22Rv1 (cell line): ENCODE results near the gene UBALD2.
A peak's percentile ranks its signal among the peaks of the same experiment; 100 is the strongest.
"Not testable (repeated sequence)": the region's sequence is repeated elsewhere in the genome, so short reads cannot be mapped to it uniquely, and the experiment has no call there.

Experiments
- H3K27ac ChIP-seq: fragments of 450-650 bp; 2 replicates; pipeline ENCODE4 v1.5.1; 2017
- CTCF ChIP-seq: fragments of 450-650 bp; IDR thresholded peaks from 2 replicates; pipeline ENCODE4 v1.5.1; 2017; ENCODE audit warnings: mild to moderate bottlenecking
- ZFX ChIP-seq: fragments of 450-650 bp; IDR thresholded peaks from 2 replicates; pipeline ENCODE4 v1.6.1; 2017; ENCODE audit warnings: antibody characterized with exemption, borderline replicate concordance

The UBALD2 gene

GRCh38 chr17:76254275-76254674, 10.9 kb upstream of the UBALD2 start:
- TF ChIP-seq ZFX: no peak
- TF ChIP-seq CTCF: no peak
- no peak overlapping the region for H3K27ac ChIP-seq

GRCh38 chr17:76255801-76256429, 9.2 kb upstream of the UBALD2 start:
- TF ChIP-seq CTCF (no peak), ZFX (no peak)
- H3K27ac ChIP-seq: no peak overlapping the region

- not testable (repeated sequence) for H3K27ac ChIP-seq
These were observed 8.6 kb upstream of the UBALD2 start for GRCh38 chr17:76256430-76257050.

GRCh38 chr17:76260220-76260619, 4.9 kb upstream of the UBALD2 start:
- TF ChIP-seq ZFX: no peak
- TF ChIP-seq CTCF: no peak
- peak overlapping the region; percentile 65; the same call in 1 of the 2 replicates for H3K27ac ChIP-seq

- TF ChIP-seq ZFX: no peak
- TF ChIP-seq CTCF: no peak
- H3K27ac ChIP-seq: peak overlapping the region; percentile 65; the same call in 1 of the 2 replicates
These were observed 4.5 kb upstream of the UBALD2 start for GRCh38 chr17:76260669-76261068.

DNA sequence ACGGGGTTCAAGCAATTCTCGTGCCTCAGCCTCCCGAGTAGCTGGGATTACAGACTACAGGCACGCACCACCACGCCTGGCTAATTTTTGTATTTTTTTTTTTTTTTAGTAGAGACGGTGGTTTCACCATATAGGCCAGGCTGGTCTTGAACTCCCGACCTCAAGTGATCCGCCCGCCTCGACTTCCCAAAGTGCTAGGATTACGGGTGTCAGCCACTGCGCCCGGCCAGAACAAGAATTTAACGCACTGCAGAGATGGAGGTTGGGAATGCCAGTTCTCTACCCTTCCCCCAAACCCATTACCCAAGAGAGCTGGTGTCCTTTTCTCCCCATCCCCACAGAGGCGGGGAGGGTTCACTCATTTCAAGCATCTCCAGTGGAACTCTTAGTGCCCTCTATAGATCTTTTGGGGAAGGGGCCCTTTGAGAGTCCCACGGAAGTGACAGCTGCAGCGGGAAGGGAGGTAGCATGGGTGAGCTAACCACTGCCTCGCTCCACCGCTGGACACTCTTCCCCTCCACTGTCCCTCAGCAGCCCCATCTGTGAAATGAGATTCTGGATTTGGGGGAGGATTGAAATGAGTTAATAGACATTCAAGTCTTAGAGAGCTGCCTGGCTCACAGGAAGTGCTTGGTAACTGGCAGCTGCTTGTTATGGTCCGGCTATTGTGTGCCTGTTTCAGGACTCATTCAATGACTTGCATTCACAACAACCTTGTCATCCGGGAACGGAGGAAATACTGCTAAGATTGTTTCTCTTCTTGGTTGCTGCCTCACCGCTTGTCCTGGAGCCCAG, 3.5 kb upstream of the UBALD2 start:
- no peak for TF ChIP-seq CTCF
- no peak for TF ChIP-seq ZFX
- H3K27ac ChIP-seq: peak overlapping the region; percentile 94

DNA sequence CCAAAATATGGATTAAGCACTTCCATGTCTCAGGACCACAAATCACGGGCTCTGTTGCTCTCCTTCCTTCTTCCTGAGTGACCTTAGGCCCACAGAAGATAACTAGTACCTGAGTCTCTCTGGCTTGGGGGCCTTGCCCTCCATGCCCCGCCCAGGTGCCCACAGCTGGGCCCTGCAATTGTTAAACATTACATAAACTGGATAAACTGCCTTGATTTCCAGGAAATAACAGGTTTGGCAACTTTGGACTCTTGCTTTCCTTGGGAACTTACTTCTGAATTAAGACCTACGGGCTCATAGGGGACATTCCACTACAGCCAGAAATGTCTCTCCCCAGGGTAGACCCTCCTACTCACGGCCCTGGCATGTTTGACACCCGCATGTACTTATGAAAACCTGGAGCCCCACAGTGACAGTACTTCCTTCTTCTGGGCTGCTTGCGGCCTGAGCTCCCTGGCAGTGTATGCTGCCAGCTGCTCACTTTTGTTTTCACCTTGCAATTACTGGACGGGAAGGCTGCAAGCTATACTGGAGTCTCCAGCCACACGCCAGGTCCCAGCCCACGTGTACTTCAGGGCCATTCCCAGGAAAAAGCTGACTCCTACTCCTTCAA, 2.3 kb upstream of the UBALD2 start:
- TF ChIP-seq CTCF (no peak), ZFX (no peak)
- peak overlapping the region; percentile 94 for H3K27ac ChIP-seq
